Hematopoietic multipotent progenitor cell (in vitro differentiated cells): ENCODE results near the gene PRSS27. TPM values are rescaled to one million over a fixed set of nuclear protein-coding genes. Genes with fewer than 3 reads are reported as not detected.

Experiments used
- DNase-seq, 3 donors: peaks; one replicate each; pipeline ENCODE4 v3.0.0-alpha.2; 2011 to 2015; ENCODE audit warnings: low read depth in 2 of 3, low spot score in 2 of 3
- total RNA-seq: library from RNA; depleted of rRNA; stranded (reverse); fragments of >200 nt; gene quantifications from one replicate; pipeline ENCODE4 v1.2.3, GENCODE V29; 2012

Gene PRSS27
- 3.2 TPM for total RNA-seq

GRCh38 chr16:2720064-2720457, at the start of gene PRSS27:
PRSS27 (minus strand) TSS chr16:2720224; CDS start chr16:2720160, 64 bp downstream.
- DNase-seq, result no peak

DNA sequence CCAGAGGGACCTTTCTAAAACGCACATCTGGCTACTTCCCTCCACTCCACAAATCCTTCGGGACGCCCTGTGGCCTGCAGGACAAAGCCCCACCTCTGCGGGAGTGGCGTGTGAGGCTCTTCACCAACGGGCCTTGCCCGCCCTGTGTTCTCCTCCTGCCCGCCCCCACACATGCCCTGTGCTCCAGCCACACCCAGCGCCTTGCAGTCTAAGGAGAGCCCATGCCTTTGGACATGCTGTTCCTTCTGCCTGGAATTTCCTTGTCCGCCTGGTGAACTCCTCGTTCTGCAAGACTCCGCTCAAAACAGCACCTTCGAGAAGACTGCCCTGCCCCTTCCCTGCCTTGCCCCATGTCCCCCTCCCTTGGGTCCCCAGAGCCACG, 49.6 kb upstream of the PRSS27 start:
- DNase-seq, result no peak

GRCh38 chr16:2769100-2769529, 49.1 kb upstream of the PRSS27 start:
- no peak for DNase-seq

- DNase-seq, result no peak
Observed at GRCh38 chr16:2768403-2769089, 48.5 kb upstream of the PRSS27 start.

- no peak for DNase-seq
Observed at GRCh38 chr16:2767891-2768290, 47.9 kb upstream of the PRSS27 start.

DNA sequence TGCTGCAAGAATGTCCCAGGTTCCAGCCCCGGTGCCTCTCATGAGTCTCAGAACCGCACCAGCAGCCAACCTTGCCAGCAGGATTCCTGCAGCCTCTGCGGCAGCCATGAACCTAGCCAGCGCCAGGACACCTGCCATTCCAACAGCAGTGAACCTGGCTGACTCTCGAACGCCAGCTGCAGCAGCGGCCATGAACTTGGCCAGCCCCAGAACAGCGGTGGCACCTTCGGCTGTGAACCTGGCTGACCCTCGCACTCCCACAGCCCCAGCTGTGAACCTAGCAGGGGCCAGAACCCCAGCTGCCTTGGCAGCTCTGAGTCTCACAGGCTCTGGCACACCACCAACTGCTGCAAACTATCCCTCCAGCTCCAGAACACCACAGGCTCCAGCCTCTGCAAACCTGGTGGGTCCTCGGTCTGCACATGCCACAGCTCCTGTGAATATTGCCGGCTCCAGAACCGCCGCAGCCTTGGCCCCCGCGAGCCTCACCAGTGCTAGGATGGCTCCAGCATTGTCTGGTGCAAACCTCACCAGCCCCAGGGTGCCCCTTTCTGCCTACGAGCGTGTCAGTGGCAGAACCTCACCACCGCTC, 47.2 kb upstream of the PRSS27 start:
- no peak for DNase-seq

GRCh38 chr16:2766430-2767139, 46.6 kb upstream of the PRSS27 start:
- DNase-seq, result no peak

- DNase-seq, result no peak
Observed at GRCh38 chr16:2765462-2766404, 45.7 kb upstream of the PRSS27 start.

GRCh38 chr16:2764718-2765117, 44.7 kb upstream of the PRSS27 start:
- DNase-seq, result no peak

GRCh38 chr16:2763173-2763572, 43.1 kb upstream of the PRSS27 start:
- no peak for DNase-seq

DNA sequence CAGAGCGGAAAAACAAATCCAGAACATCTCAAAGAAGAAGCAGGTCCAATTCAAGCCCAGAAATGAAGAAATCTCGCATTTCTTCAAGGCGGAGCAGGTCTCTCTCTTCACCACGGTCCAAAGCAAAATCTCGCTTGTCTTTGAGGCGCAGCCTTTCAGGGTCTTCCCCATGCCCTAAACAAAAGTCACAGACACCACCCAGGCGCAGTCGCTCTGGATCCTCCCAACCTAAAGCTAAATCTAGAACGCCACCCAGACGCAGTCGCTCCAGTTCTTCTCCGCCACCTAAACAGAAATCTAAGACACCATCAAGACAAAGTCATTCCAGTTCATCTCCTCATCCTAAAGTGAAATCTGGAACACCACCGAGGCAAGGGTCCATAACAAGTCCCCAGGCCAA, 42.7 kb upstream of the PRSS27 start:
- DNase-seq, result no peak

- DNase-seq, result no peak
Observed at GRCh38 chr16:2761886-2762583, 42.0 kb upstream of the PRSS27 start.

DNA sequence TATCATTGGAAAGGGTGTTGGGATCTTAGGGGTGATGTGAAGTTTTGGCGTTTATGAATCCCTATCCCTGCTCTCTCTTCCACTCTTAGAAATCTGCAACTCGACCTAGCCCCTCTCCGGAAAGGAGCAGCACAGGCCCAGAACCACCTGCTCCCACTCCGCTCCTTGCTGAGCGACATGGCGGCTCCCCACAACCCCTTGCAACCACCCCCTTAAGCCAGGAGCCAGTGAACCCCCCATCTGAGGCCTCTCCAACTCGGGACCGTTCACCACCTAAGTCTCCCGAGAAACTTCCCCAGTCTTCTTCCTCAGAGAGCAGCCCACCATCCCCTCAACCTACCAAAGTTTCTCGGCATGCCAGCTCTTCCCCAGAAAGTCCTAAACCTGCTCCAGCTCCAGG, 41.4 kb upstream of the PRSS27 start:
- DNase-seq, result no peak

GRCh38 chr16:2757344-2757743, 37.3 kb upstream of the PRSS27 start:
- DNase-seq, result no peak

DNA sequence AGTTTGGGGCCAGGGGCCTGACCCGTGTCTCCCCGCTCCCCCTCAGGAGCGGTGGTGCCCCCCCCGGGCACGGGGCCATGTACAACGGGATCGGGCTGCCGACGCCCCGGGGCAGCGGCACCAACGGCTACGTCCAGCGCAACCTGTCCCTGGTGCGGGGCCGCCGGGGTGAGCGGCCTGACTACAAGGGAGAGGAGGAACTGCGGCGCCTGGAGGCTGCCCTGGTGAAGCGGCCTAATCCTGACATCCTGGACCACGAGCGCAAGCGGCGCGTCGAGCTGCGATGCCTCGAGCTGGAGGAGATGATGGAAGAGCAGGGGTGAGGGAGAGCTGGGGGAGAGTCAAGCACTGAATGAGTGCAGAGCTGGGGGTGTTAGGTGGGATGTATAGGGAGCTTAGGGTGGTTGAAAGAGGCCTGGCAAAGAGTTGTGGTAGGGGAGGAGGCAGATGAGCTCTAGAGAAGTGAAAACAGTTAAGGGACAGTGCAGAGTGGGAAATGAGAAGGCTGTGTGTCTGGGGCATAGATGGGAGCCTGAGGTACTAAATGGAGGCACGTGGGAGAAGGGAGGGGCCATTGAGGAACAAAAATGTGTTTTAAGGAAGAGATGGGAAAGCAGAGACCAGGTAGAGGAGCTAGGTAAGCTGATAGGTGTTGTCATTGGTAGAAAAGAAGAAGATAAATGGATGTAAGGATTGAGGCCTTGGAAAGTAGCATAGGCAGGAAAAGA, 36.4 kb upstream of the PRSS27 start:
- DNase-seq, result no peak

DNA sequence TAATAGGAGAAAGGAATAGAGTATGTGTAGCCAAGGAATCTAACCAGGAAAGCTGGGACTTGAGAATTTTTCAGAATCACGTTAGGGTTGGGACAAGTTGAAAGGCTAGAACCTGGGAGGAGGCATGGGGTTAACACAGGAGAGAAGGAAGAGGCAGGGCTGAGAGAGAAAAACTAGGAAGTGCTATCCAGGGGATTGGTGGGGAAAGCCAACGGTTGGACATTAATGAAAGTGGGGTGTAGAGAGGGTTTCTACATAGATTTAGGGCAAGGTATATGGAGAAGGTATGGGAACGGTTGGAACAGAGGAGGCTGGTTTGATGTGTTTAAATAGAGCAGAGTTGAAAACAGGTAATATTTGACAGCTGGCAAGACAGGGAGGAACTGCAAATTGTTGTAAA, 35.1 kb upstream of the PRSS27 start:
- no peak for DNase-seq

DNA sequence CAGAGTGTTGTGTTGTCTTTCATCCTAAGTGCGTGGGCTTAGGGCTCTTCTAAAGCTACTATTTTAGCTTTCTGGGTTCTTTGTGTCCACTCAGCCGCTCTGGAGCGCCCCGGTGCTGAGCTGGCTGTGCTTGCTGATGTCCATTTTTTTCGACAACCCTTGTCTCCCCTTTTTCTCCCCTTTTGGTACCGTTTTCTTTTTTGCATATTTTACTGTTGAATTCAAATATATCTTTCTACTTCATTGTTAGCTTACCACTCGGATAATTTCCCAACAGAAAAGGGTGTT, 33.7 kb upstream of the PRSS27 start:
- DNase-seq, result no peak

DNA sequence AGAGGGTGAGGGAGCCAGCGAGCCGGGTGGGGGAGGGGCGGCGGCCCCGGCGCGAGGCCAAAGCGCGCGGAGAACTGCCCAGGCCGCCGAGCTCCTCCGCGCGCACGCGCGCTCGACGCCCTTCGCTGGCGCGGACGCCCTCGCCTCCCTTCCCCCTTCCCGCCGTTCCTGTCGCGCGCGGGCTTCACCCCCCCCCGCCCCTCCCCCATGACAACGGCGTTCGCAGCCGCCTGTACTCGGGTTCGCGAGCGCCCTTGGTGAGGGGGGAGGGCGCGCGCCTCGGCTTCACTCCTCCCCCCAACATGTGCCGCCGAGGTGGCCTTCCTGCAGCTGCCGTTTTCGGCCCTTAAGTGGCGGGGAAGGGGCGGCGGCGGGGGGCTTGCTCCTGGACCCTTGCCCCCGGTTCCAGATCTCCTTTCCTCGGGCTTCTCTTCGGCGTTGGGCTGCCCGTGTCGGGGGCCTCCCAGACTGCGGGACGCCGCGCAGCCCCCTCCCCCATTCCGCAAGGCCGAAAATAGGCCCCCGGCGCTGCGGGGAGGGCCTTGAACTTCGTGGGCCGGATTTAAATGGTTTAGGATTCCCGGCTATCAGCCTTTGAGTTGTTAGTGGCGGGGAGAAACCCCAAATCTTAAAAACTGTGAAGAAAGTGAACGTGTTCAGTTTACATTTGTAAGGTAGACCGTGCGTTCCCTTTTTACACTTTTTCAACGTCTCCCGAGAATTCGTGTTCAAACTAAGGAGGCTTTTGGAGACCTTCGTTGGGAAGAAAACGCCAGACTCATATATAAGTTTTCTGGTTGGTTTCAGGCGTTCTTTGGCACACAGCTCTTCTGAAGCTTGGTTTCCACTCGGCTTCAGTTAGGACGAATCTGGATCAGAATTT, 33.1 kb upstream of the PRSS27 start:
- DNase-seq, result peak in 2 of 3 donors; percentile 69 to 76
